GM23338 (cell line): ENCODE measurements around the gene EYA4. TPM values are rescaled to one million over a fixed set of nuclear protein-coding genes. Genes with fewer than 3 reads are reported as not detected.

Source experiments
- ATAC-seq: fragments of 200-7000 bp; cut with Tn5 transposase; 3 replicates; pipeline ENCODE4 v1.9.1; 2020
- DNase-seq: peaks from one replicate; pipeline ENCODE4 v3.0.0-alpha.2; 2015; ENCODE audit warnings: low spot score
- H2AFZ ChIP-seq: fragments of 200-600 bp; sonication (generic); 2 replicates; pipeline ENCODE4 v1.8.0; 2016; ENCODE audit warnings: antibody characterized with exemption, mild to moderate bottlenecking, moderate library complexity
- H3F3A ChIP-seq: fragments of 200-600 bp; sonication (generic); replicated peaks from 2 replicates; pipeline ENCODE4 v1.8.0; 2017; ENCODE audit warnings: antibody characterized with exemption, mixed run types, low read depth
- H3K27ac ChIP-seq: fragments of 200-600 bp; sonication (generic); 2 replicates; pipeline ENCODE4 v1.6.1; 2016; ENCODE audit warnings: low read depth
- H3K27me3 ChIP-seq: fragments of 200-600 bp; sonication (generic); 2 replicates; pipeline ENCODE4 v1.8.0; 2016; ENCODE audit warnings: mild to moderate bottlenecking, mixed run types, moderate library complexity; ENCODE audit not compliant: insufficient read depth
- H3K36me3 ChIP-seq: fragments of 200-600 bp; sonication (generic); 2 replicates; pipeline ENCODE4 v1.8.0; 2016; ENCODE audit warnings: mild to moderate bottlenecking; ENCODE audit not compliant: insufficient read depth
- H3K4me1 ChIP-seq: fragments of 200-600 bp; sonication (generic); 2 replicates; pipeline ENCODE4 v1.8.0; 2016; ENCODE audit warnings: mild to moderate bottlenecking, moderate library complexity; ENCODE audit not compliant: insufficient read depth
- H3K4me2 ChIP-seq: fragments of 200-600 bp; sonication (generic); 2 replicates; pipeline ENCODE4 v1.7.1; 2017; ENCODE audit warnings: mixed run types
- H3K4me3 ChIP-seq: fragments of 200-600 bp; sonication (generic); 2 replicates; pipeline ENCODE4 v1.6.1; 2016; ENCODE audit warnings: mixed run types
- H3K79me2 ChIP-seq: fragments of 200-600 bp; sonication (generic); replicated peaks from 2 replicates; pipeline ENCODE4 v1.8.0; 2017; ENCODE audit warnings: mild to moderate bottlenecking; ENCODE audit not compliant: insufficient read depth
- H3K9me2 ChIP-seq: fragments of 200-600 bp; sonication (generic); 2 replicates; pipeline ENCODE4 v1.8.0; 2017; ENCODE audit not compliant: insufficient read depth
- H4K20me1 ChIP-seq: fragments of 200-600 bp; sonication (generic); replicated peaks from 2 replicates; pipeline ENCODE4 v1.8.0; 2017; ENCODE audit warnings: mild to moderate bottlenecking; ENCODE audit not compliant: insufficient read depth
- H3K27ac Mint-ChIP-seq: 2 replicates; pipeline ENCODE4 v1.8.0; 2020; ENCODE audit warnings: inconsistent platforms, mild to moderate bottlenecking, moderate library complexity, mixed read lengths
- H3K27me3 Mint-ChIP-seq: 3 replicates; pipeline ENCODE4 v1.8.0; 2022; ENCODE audit warnings: low read depth, mild to moderate bottlenecking, moderate library complexity, mixed read lengths, inconsistent platforms; ENCODE audit not compliant: insufficient read depth, poor library complexity
- H3K36me3 Mint-ChIP-seq: 3 replicates; pipeline ENCODE4 v1.8.0; 2021; ENCODE audit warnings: low read depth, mild to moderate bottlenecking, inconsistent platforms, moderate library complexity, mixed read lengths
- H3K4me1 Mint-ChIP-seq: 3 replicates; pipeline ENCODE4 v1.8.0; 2020; ENCODE audit warnings: mild to moderate bottlenecking, inconsistent platforms, mixed read lengths
- H3K4me3 Mint-ChIP-seq: 3 replicates; pipeline ENCODE4 v1.8.0; 2021; ENCODE audit warnings: moderate library complexity, mild to moderate bottlenecking, inconsistent platforms, mixed read lengths
- H3K9me3 Mint-ChIP-seq: 3 replicates; pipeline ENCODE4 v1.8.0; 2020; ENCODE audit warnings: moderate library complexity, mild to moderate bottlenecking, inconsistent platforms, mixed read lengths
- CREB1 ChIP-seq: fragments of 250-450 bp; sonication (Bioruptor Pico); IDR thresholded peaks from 2 replicates; pipeline ENCODE4 v1.5.0; 2020; ENCODE audit warnings: low read depth, mild to moderate bottlenecking, moderate library complexity
- CTCF ChIP-seq, 2 experiments: fragments of 200-600 bp in 1 of 2; sonication (generic) in 1 of 2; conservative IDR thresholded peaks; 2 replicates each; pipeline versions ENCODE4 v1.5.1 to v1.6.1; 2016 to 2017; ENCODE audit warnings: antibody characterized with exemption in 2 of 2, low read depth in 2 of 2, mild to moderate bottlenecking in 2 of 2, moderate library complexity in 1 of 2
- ETS1 ChIP-seq: IDR thresholded peaks from 2 replicates; pipeline ENCODE4 v1.6.1; 2016; ENCODE audit warnings: antibody characterized with exemption
- EZH2 ChIP-seq: fragments of 200-600 bp; sonication (generic); IDR thresholded peaks from one replicate; pipeline ENCODE4 v1.8.0; 2017; ENCODE audit warnings: antibody characterized with exemption, mild to moderate bottlenecking, low read depth; ENCODE audit not compliant: unreplicated experiment
- EZH2phosphoT487 ChIP-seq: fragments of 200-600 bp; sonication (generic); IDR thresholded peaks from one replicate; pipeline ENCODE4 v1.8.1; 2018; ENCODE audit warnings: antibody characterized with exemption; ENCODE audit not compliant: unreplicated experiment
- JUNB ChIP-seq: IDR thresholded peaks from one replicate; pipeline ENCODE4 v1.6.1; 2016; ENCODE audit warnings: antibody characterized with exemption; ENCODE audit not compliant: unreplicated experiment
- NANOG ChIP-seq: IDR thresholded peaks from 2 replicates; pipeline ENCODE4 v1.6.1; 2016; ENCODE audit warnings: antibody characterized with exemption, borderline replicate concordance
- POLR2AphosphoS5 ChIP-seq: IDR thresholded peaks from 2 replicates; pipeline ENCODE4 v1.6.1; 2016; ENCODE audit warnings: antibody characterized with exemption, low read depth
- REST ChIP-seq: IDR thresholded peaks from one replicate; pipeline ENCODE4 v1.6.1; 2018; ENCODE audit warnings: antibody characterized with exemption; ENCODE audit not compliant: unreplicated experiment
- STAT1 ChIP-seq: IDR thresholded peaks from one replicate; pipeline ENCODE4 v1.6.1; 2016; ENCODE audit warnings: antibody characterized with exemption; ENCODE audit not compliant: unreplicated experiment
- ZNF114 ChIP-seq: fragments of 250-450 bp; sonication (Bioruptor Pico); IDR thresholded peaks from 2 replicates; pipeline ENCODE4 v1.5.0; 2020; ENCODE audit warnings: mild to moderate bottlenecking, moderate library complexity
- ZNF331 ChIP-seq: fragments of 250-450 bp; sonication (Bioruptor Pico); IDR thresholded peaks from 2 replicates; pipeline ENCODE4 v1.5.0; 2020; ENCODE audit warnings: low read depth, mild to moderate bottlenecking, moderate library complexity
- polyA plus RNA-seq: library from polyadenylated mRNA; unstranded; fragments of >200 nt; fragmentation: Nextera tagmentation; extraction: Ambion mirVana; gene quantifications from 2 replicates; pipeline ENCODE4 v1.2.1, GENCODE V29; 2016
- total RNA-seq: library from RNA; depleted of rRNA; stranded (reverse); fragments of >200 nt; shearing (Covaris generic); gene quantifications from 2 replicates; pipeline ENCODE4 v1.2.3, GENCODE V29; 2014
- TF ChIP-seq, protein P1 (sequence below): fragments of 250-450 bp; sonication (Bioruptor Pico); IDR thresholded peaks from 2 replicates; pipeline ENCODE4 v1.5.0; 2020; ENCODE audit warnings: mild to moderate bottlenecking, moderate library complexity

The EYA4 gene
- total and polyA plus RNA-seq, 2 experiments from 2014 or later = 0.05 to 0.21 TPM

DNA sequence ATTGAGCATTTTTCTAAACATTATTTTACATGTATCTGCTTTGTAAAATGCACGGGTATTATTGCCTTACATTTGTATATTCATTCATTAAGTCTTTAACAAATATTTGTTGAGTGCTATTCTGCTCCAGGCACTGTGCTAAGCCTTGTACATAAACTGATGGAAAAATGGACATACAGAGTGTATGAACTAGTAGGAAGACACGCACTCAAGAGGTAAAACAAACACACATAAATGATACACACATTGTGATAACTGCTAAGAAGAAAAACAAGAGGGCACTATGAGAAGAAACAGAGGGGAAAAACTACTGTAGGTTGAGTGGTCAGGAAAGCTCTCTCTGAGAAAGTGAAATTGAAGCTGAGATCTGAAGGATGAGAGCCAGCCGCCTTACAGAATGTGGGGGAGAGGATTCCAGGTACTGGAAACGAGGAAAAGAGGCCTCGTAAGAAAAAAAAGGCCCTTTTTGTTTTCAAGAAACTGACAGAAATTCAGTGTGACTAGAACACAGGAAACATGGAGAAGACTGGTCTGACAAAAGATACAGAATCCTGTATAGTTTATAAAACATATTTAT, 117.5 kb downstream of the EYA4 start:
- Histone ChIP-seq H3K36me3 (no peaks in the 10 kb centered on the region), H3F3A (no peaks in the 10 kb centered on the region), H2AFZ (peak overlapping the region; percentile 48; the same call in 1 of the 2 replicates), H3K4me2 (no peak overlapping the region), H3K79me2 (no peaks in the 10 kb centered on the region), H3K4me1 (no peaks in the 10 kb centered on the region), H3K4me3 (no peak overlapping the region), H4K20me1 (no peaks in the 10 kb centered on the region), H3K9me2 (no peaks in the 10 kb centered on the region), H3K27ac (no peak overlapping the region), H3K27me3 (no peaks in the 10 kb centered on the region)
- Mint-ChIP-seq H3K4me3 (no peak overlapping the region), H3K4me1 (peaks cover 3% of the 10 kb centered on the region; the same call in 1 of the 3 replicates), H3K36me3 (no peaks in the 10 kb centered on the region), H3K27ac (no peak overlapping the region), H3K27me3 (no peaks in the 10 kb centered on the region), H3K9me3 (no peaks in the 10 kb centered on the region)
- TF ChIP-seq ZNF114 (CRISPR knock-in tag) (no peak), CTCF (conservative IDR thresholded peaks at IDR 0.05; ENCODE audit: low read depth in 2 of 2) (no peak), ZNF331 (no peak), CREB1 (no peak), JUNB (no peak), EZH2 (no peak), POLR2AphosphoS5 (no peak), EZH2phosphoT487 (no peak), NANOG (no peak), REST (no peak), ETS1 (no peak), STAT1 (no peak)
- TF ChIP-seq, protein P1, sequence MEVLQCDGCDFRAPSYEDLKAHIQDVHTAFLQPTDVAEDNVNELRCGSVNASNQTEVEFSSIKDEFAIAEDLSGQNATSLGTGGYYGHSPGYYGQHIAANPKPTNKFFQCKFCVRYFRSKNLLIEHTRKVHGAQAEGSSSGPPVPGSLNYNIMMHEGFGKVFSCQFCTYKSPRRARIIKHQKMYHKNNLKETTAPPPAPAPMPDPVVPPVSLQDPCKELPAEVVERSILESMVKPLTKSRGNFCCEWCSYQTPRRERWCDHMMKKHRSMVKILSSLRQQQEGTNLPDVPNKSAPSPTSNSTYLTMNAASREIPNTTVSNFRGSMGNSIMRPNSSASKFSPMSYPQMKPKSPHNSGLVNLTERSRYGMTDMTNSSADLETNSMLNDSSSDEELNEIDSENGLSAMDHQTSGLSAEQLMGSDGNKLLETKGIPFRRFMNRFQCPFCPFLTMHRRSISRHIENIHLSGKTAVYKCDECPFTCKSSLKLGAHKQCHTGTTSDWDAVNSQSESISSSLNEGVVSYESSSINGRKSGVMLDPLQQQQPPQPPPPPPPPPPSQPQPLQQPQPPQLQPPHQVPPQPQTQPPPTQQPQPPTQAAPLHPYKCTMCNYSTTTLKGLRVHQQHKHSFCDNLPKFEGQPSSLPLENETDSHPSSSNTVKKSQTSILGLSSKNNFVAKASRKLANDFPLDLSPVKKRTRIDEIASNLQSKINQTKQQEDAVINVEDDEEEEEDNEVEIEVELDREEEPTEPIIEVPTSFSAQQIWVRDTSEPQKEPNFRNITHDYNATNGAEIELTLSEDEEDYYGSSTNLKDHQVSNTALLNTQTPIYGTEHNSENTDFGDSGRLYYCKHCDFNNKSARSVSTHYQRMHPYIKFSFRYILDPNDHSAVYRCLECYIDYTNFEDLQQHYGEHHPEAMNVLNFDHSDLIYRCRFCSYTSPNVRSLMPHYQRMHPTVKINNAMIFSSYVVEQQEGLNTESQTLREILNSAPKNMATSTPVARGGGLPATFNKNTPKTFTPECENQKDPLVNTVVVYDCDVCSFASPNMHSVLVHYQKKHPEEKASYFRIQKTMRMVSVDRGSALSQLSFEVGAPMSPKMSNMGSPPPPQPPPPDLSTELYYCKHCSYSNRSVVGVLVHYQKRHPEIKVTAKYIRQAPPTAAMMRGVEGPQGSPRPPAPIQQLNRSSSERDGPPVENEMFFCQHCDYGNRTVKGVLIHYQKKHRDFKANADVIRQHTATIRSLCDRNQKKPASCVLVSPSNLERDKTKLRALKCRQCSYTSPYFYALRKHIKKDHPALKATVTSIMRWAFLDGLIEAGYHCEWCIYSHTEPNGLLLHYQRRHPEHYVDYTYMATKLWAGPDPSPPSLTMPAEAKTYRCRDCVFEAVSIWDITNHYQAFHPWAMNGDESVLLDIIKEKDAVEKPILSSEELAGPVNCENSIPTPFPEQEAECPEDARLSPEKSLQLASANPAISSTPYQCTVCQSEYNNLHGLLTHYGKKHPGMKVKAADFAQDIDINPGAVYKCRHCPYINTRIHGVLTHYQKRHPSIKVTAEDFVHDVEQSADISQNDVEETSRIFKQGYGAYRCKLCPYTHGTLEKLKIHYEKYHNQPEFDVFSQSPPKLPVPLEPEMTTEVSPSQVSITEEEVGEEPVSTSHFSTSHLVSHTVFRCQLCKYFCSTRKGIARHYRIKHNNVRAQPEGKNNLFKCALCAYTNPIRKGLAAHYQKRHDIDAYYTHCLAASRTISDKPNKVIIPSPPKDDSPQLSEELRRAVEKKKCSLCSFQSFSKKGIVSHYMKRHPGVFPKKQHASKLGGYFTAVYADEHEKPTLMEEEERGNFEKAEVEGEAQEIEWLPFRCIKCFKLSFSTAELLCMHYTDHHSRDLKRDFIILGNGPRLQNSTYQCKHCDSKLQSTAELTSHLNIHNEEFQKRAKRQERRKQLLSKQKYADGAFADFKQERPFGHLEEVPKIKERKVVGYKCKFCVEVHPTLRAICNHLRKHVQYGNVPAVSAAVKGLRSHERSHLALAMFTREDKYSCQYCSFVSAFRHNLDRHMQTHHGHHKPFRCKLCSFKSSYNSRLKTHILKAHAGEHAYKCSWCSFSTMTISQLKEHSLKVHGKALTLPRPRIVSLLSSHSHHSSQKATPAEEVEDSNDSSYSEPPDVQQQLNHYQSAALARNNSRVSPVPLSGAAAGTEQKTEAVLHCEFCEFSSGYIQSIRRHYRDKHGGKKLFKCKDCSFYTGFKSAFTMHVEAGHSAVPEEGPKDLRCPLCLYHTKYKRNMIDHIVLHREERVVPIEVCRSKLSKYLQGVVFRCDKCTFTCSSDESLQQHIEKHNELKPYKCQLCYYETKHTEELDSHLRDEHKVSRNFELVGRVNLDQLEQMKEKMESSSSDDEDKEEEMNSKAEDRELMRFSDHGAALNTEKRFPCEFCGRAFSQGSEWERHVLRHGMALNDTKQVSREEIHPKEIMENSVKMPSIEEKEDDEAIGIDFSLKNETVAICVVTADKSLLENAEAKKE (CRISPR knock-in tag) = no peak
- ATAC-seq = no peak
- no peak for DNase-seq
